Activated gamma-delta T cell treated with anti-CD3 and anti-CD28 coated beads, Interleukin-2, amount 50 U/mL, for 16 hours (primary cell): ENCODE measurements around the gene NKX1-1.
"Not testable (repeated sequence)": the region's sequence is repeated elsewhere in the genome, so short reads cannot be mapped to it uniquely, and the experiment has no call there.

Source experiments
- DNase-seq: peaks from one replicate; pipeline ENCODE4 v3.0.0-alpha.2; 2020; ENCODE audit warnings: low read depth

Gene NKX1-1

GRCh38 chr4:1404573-1405253 is 1.5 kb downstream of the NKX1-1 start:
- DNase-seq: no peak

GRCh38 chr4:1403591-1404572 is 2.4 kb downstream of the NKX1-1 start:
- no peak for DNase-seq

DNA sequence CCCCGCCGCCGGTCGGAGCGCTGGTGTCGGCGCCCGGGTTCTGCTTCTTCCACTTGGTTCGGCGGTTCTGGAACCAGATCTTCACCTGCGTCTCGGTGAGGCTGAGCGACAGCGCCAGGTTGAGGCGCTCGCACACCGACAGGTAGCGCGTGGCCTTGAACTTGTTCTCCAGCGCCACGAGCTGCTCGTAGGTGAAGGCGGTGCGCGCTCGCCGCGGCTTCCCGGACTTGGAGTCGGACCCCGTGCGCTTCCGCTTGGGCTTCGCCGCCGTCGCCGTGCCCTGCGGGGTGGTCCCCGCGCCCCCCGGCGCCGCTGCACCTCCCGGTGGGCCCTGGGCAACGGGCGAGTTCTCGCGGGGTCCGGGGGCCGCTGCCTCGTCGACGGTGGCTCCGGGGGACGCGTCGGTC is 3.1 kb downstream of the NKX1-1 start:
- DNase-seq: no peak

- DNase-seq: no peak
Observed at GRCh38 chr4:1402516-1403091, 3.6 kb downstream of the NKX1-1 start.

DNA sequence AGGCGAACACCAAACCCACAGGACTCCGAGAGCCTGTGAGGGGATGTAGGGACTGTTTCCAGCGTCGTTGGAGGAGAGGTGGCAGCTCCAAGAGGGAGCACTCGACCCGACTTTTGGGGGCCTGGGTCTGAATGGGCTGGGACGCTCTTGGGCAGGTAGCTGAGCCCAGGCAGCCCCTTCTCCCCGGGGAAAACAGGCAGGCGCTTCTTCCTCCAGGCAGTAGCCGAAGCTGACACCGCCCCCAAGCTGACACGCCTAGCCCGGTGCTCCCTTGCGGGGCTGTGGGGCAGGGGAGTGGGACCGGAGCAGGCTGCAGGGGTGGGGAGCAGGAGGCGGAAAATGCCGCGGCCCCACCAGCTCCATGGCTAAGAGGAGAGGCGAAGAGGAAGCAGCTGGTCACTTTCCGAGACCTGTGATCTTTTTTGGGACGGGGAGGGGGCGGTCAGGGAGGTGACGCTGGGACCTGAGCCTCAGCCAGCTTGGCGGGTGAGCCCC is 4.2 kb downstream of the NKX1-1 start:
- no peak for DNase-seq

- no peak for DNase-seq
Observed at GRCh38 chr4:1401409-1402020, 4.7 kb downstream of the NKX1-1 start.

DNA sequence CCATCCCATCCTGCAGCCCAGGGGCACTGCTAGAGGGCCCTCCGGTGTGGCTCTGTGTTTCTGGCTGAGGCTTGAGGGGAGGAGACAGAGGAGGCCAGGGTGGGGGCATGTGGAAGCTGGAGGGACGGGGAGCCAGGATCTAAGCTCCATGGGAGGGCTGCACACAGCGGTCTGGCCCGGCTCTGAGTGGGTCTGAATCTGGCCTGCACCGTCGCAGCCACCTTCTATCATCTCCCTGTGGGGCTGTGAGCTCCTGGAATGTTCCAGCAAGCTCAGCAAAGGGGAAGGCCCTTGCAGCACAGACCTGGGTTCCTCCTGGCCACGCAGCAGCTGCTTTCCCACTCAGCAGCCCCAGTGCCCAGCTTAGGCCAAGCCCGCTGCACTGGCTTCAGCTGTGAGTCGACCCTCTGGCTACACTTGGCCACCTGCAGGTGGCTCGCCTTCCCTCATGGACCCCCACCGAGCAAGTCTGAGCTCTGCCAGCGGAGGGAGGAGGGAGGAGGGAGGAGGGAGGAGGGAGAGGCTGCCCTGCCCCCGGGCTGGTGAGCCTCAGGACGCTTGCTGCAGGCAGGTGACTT is 5.3 kb downstream of the NKX1-1 start:
- no peak for DNase-seq

DNA sequence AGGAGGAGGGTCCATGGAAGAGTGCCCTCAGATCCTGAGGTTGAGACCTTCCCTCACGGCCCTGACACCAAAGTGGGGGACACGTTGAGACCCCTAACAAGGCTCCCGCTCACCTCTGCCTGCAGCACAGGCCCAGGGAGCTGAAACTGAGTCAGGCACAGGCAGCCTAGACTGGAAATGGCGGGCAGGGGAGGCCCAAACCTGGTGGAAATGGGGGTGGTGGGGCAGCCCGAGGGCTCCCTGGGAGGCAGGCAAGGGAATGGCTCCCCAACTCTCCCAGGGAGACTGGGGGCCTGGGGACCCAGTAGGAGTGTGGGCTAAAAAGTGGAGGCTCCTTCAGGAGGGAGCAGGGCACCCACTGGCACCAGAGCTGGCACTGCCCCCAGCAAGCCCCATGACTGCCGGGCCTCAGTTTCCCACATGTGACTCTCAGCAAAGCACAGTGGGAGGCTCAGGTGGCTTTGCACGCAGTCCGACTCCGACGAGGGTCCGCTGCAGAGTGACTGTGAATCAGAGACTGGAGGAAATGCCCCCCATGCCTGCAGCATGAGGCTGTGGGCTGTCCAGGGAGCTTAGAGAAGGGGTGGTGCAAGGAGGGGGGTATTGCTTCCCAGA is 5.9 kb downstream of the NKX1-1 start:
- DNase-seq: no peak

- no peak for DNase-seq
Observed at GRCh38 chr4:1399508-1400190, 6.6 kb downstream of the NKX1-1 start.

- no peak for DNase-seq
Observed at GRCh38 chr4:1398681-1399507, 7.3 kb downstream of the NKX1-1 start.

GRCh38 chr4:1396806-1397455 is 9.3 kb downstream of the NKX1-1 start:
- no peak for DNase-seq

DNA sequence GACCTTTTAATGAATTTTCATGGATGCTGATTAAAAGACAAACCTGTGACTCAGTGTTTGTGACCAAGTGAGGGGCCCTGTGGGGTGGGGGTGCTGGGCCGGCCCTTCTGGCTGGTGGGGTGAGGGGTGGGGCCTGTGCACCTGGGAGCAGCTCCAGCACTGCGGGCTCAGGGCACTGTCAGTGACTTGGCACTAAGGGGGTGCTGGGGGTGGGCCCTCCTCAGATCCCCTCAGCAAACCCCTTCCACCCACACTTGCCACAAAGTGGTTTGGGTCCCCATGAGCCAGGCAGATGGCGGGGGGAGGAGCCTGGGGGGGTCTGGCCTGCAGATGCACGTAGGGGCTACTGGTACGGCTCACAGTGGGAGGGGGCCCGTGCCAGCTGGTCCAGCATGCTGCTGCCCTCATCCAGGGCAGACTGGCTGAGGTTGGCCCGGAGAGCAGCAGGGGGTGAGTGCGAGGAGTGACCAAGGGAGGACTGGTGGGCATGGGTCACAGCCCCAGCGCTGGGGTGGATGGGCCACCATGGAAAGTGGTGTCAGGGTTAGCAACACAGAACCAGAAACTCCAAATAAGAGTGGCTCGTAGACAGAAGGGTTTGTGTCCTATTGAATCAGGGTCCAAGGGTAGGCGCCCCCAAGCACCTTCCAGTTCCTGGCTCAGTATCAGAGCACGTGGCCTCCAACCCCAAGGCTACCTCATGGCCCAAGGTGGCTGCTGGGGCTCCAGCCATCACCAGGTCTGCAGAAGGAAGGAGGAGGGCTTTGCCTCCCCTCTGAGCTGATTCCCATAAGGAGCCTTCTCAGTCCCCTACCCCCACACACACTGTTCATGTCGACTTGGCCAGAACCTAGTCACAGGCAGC is 10.1 kb downstream of the NKX1-1 start:
- no peak for DNase-seq

DNA sequence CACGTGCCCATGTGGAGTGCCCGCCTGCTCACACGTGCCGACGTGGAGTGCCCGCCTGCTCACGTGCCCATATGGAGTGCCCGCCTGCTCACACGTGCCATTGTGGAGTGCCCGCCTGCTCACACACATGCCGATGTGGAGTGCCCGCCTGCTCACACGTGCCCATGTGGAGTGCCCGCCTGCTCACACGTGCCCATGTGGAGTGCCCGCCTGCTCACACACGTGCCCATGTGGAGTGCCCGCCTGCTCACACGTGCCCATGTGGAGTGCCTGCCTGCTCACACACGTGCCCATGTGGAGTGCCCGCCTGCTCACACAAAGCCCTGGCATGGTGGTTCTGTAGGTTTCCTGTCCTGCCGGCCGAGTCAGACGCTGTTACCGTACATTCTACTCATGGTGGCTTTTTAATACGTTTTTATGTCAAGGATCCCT is 10.8 kb downstream of the NKX1-1 start:
- not testable (repeated sequence) for DNase-seq

GRCh38 chr4:1394554-1395388 is 11.5 kb downstream of the NKX1-1 start:
- not testable (repeated sequence) for DNase-seq

DNA sequence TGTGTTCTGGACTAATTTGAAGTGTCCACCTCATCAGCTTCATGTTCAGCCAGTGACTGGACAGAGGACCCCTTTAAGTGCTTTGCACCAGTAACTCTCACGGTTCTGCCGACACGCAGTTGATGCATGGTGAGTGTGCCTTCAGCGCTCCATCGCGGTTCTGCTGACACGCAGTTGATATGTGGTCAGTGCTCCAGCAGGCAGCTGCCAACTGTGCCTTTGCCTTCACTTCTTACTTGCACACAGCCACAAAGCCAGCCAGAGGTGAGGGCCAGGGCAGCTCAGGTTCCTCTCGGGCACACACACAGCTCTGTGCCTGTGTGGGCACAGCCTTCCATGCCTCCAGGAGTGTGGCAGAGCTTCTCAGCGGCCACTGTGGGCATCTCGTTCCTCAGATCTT is 12.4 kb downstream of the NKX1-1 start:
- DNase-seq: no peak

DNA sequence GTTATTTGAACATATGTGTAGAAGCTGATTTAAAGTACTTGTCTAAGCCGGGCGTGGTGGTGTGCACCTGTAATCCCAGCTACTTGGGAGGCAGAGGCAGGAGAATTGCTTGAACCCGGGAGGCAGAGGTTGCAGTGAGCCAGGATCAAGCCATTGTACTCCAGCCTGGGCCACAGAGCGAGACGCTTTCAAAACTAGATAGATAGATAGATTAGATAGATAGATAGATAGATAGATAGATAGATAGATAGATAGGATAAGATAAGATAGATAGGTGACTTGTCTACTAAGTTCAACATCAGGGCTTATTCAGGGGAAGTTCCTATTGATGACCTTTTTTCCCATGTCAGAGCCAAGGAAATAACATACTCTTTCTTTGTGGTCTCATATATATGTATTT is 12.9 kb downstream of the NKX1-1 start:
- not testable (repeated sequence) for DNase-seq
